Mucosa of stomach (tissue), 1 donor: ENCODE measurements around the gene FBXO47.
"Not testable (repeated sequence)": the region's sequence is repeated elsewhere in the genome, so short reads cannot be mapped to it uniquely, and the experiment has no call there.

Source experiments
- H3K27me3 ChIP-seq: one replicate; pipeline ENCODE4 v1.7.0; 2013; ENCODE audit warnings: mild to moderate bottlenecking, low read length; ENCODE audit not compliant: control insufficient read depth, insufficient read depth
- H3K36me3 ChIP-seq: one replicate; pipeline ENCODE4 v1.7.0; 2013; ENCODE audit warnings: low read length; ENCODE audit not compliant: control insufficient read depth, insufficient read depth
- H3K4me1 ChIP-seq: one replicate; pipeline ENCODE4 v1.7.0; 2013; ENCODE audit warnings: mild to moderate bottlenecking, low read length; ENCODE audit not compliant: control insufficient read depth, insufficient read depth
- H3K4me3 ChIP-seq: one replicate; pipeline ENCODE4 v1.7.0; 2013; ENCODE audit warnings: low read length
- H3K9ac ChIP-seq: one replicate; pipeline ENCODE4 v1.7.0; 2013; ENCODE audit warnings: mild to moderate bottlenecking, low read length, moderate library complexity
- H3K9me3 ChIP-seq: one replicate; pipeline ENCODE4 v1.7.0; 2013; ENCODE audit warnings: mild to moderate bottlenecking, low read length, moderate library complexity; ENCODE audit not compliant: control insufficient read depth
- donor health status: Pancreatic carcinoma.

The FBXO47 gene

GRCh38 chr17:38970128-38970527, 2.9 kb upstream of the FBXO47 start:
- Histone ChIP-seq H3K9me3 (no peaks in the 10 kb centered on the region), H3K4me1 (peaks cover 4% of the 10 kb centered on the region), H3K4me3 (no peak overlapping the region), H3K36me3 (no peaks in the 10 kb centered on the region), H3K27me3 (no peaks in the 10 kb centered on the region), H3K9ac (no peak overlapping the region)

- Histone ChIP-seq H3K27me3 (no peaks in the 10 kb centered on the region), H3K4me1 (peaks cover 4% of the 10 kb centered on the region), H3K9ac (no peak overlapping the region), H3K4me3 (no peak overlapping the region), H3K36me3 (no peaks in the 10 kb centered on the region), H3K9me3 (no peaks in the 10 kb centered on the region)
Measured at GRCh38 chr17:38969281-38969680, 2.1 kb upstream of the FBXO47 start.

GRCh38 chr17:38961413-38961812, 5.8 kb downstream of the FBXO47 start:
- no peaks in the 10 kb centered on the region for H3K9me3 ChIP-seq
- no peak overlapping the region for H3K9ac ChIP-seq
- H3K36me3 ChIP-seq, result no peaks in the 10 kb centered on the region

GRCh38 chr17:38960402-38960801, 6.8 kb downstream of the FBXO47 start:
- Histone ChIP-seq H3K27me3 (no peaks in the 10 kb centered on the region), H3K9ac (no peak overlapping the region), H3K9me3 (no peaks in the 10 kb centered on the region), H3K4me1 (no peaks in the 10 kb centered on the region), H3K4me3 (no peak overlapping the region), H3K36me3 (no peaks in the 10 kb centered on the region)

More at GRCh38 chr17:38961413-38961812, 5.8 kb downstream of the FBXO47 start:
- Histone ChIP-seq H3K4me3 (no peak overlapping the region), H3K4me1 (no peaks in the 10 kb centered on the region), H3K27me3 (no peaks in the 10 kb centered on the region)

DNA sequence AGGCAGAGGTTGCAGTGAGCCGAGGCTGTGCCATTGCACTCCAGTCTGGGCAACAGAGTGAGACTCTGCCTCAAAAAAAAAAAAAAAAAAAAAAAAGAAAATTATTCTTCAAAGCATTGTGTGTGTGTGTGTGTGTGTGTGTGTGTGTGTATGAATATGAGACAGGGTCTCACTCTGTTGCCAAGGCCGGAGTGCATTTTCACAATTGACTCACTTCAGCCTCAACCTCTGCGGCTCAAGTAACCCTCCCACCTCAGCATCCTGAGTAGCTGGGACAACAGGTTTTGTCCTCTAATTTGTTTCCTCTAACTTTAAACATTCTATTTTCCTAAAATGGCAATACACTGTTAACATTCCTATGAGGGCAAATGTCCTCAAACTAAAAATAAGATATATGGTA, 7.7 kb downstream of the FBXO47 start:
- no peak overlapping the region for H3K4me3 ChIP-seq
- no peak overlapping the region for H3K9ac ChIP-seq
- H3K4me1 ChIP-seq, result no peaks in the 10 kb centered on the region
- no peaks in the 10 kb centered on the region for H3K27me3 ChIP-seq
- no peaks in the 10 kb centered on the region for H3K36me3 ChIP-seq
- no peaks in the 10 kb centered on the region for H3K9me3 ChIP-seq

GRCh38 chr17:38958756-38959155, 8.4 kb downstream of the FBXO47 start:
- Histone ChIP-seq H3K36me3 (no peaks in the 10 kb centered on the region), H3K4me3 (no peak overlapping the region), H3K9me3 (no peaks in the 10 kb centered on the region), H3K4me1 (no peaks in the 10 kb centered on the region), H3K9ac (no peak overlapping the region), H3K27me3 (no peaks in the 10 kb centered on the region)

GRCh38 chr17:38958326-38958725, 8.9 kb downstream of the FBXO47 start:
- H3K27me3 ChIP-seq, result no peaks in the 10 kb centered on the region

GRCh38 chr17:38953800-38954199, 13.4 kb downstream of the FBXO47 start:
- H3K27me3 ChIP-seq, H3K4me3 ChIP-seq, H3K9me3 ChIP-seq, H3K4me1 ChIP-seq, H3K36me3 ChIP-seq, H3K9ac ChIP-seq: not testable (repeated sequence)

More at GRCh38 chr17:38958326-38958725, 8.9 kb downstream of the FBXO47 start:
- Histone ChIP-seq H3K9ac (no peak overlapping the region), H3K36me3 (no peaks in the 10 kb centered on the region), H3K4me3 (no peak overlapping the region), H3K4me1 (no peaks in the 10 kb centered on the region), H3K9me3 (no peaks in the 10 kb centered on the region)

- H3K4me1 ChIP-seq, result no peaks in the 10 kb centered on the region
- H3K36me3 ChIP-seq, result no peaks in the 10 kb centered on the region
- H3K27me3 ChIP-seq, result no peaks in the 10 kb centered on the region
- no peaks in the 10 kb centered on the region for H3K9me3 ChIP-seq
- H3K4me3 ChIP-seq, result no peak overlapping the region
- no peak overlapping the region for H3K9ac ChIP-seq
Measured at GRCh38 chr17:38947189-38947588, 20.0 kb downstream of the FBXO47 start.

DNA sequence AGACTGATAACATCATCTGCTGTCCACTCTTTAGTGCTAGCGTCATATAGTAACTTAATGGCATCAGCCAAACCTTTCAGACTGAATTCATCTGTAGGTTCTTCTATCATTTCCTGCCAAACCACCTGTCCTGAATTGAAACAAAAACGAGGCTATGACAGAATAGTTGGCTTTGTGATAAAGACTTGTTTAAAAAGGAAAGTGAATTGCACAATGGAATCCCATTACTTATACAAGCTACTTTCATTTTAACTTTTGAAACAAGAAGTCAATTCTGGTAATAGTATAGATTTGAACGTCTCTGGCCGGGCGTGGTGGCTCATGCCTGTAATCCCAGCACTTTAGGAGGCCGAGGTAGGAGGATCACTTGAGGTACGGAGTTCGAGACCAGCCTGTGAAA, 23.6 kb downstream of the FBXO47 start:
- Histone ChIP-seq H3K9ac (no peak overlapping the region), H3K27me3 (no peaks in the 10 kb centered on the region), H3K4me3 (no peak overlapping the region), H3K4me1 (no peaks in the 10 kb centered on the region), H3K36me3 (no peaks in the 10 kb centered on the region), H3K9me3 (no peaks in the 10 kb centered on the region)

DNA sequence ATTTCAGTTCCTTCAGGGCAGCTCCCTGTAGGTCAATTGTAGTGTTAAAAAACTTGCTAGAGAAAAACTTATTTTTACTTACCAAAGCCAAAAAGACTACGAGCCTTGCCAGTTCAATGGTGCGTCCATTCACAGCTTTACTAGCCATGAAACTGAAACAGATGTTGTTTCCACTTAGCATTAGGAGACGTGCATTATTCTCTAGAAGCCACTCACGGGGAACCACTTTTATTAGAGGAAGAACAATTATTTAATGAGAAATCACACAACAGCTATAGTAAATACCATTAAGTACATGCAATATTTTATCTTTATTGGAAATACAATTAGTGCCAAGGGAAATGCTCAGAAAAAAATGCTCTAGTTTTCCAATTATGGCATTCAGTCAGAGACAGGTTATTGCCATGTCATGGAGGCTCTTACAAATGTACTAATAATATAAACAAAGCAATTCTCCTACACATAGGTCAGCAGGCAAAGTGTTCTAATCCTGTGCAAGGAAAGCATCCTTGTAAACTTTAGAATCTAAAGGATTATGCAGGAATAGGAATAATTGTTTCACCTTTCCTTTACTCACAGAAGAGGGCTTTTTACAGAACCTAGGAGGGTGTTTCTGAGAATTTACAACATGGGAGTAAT, 24.4 kb downstream of the FBXO47 start:
- no peak overlapping the region for H3K4me3 ChIP-seq
- H3K27me3 ChIP-seq, result no peaks in the 10 kb centered on the region
- no peaks in the 10 kb centered on the region for H3K9me3 ChIP-seq
- H3K9ac ChIP-seq, result no peak overlapping the region
- H3K36me3 ChIP-seq, result no peaks in the 10 kb centered on the region
- H3K4me1 ChIP-seq, result no peaks in the 10 kb centered on the region

- Histone ChIP-seq H3K9me3 (no peaks in the 10 kb centered on the region), H3K9ac (no peak overlapping the region), H3K36me3 (no peaks in the 10 kb centered on the region), H3K4me3 (no peak overlapping the region), H3K4me1 (no peaks in the 10 kb centered on the region), H3K27me3 (peaks cover 6% of the 10 kb centered on the region)
Measured at GRCh38 chr17:38940404-38940803, 26.8 kb downstream of the FBXO47 start.

DNA sequence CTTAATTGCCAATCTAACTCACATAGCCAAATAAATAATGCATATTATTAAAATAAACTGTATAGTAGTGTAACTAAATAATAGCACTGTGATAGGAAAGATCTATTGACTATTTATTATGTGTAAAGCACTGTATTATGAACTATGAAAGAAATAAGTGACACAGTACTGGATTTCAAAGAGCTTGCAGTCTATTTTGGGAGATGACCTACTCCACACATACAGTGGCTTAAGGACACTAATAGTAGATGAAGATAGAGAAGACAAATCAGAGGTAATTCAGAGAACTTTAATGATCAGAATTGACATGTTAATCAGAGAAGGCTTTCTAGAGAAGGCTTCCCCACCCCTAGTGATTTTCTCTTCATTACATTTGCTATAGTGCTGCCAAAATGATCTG, 27.2 kb downstream of the FBXO47 start:
- no peak overlapping the region for H3K4me3 ChIP-seq
- no peaks in the 10 kb centered on the region for H3K36me3 ChIP-seq
- H3K27me3 ChIP-seq, result peaks cover 6% of the 10 kb centered on the region
- no peak overlapping the region for H3K9ac ChIP-seq
- H3K9me3 ChIP-seq, result no peaks in the 10 kb centered on the region
- H3K4me1 ChIP-seq, result no peaks in the 10 kb centered on the region
